Progenitor cell of endocrine pancreas (in vitro differentiated cells): Measurements from ENCODE around the gene NKX3-2. TPM values are rescaled to one million over a fixed set of nuclear protein-coding genes. Genes with fewer than 3 reads are reported as not detected.

Experiments used
- DNase-seq: peaks from one replicate; pipeline ENCODE4 v3.0.0; 2021; ENCODE audit warnings: low spot score; ENCODE audit not compliant: unreplicated experiment
- H3K27ac Mint-ChIP-seq: 2 replicates; pipeline ENCODE4 v1.8.0; 2021; ENCODE audit warnings: mild to moderate bottlenecking, moderate library complexity, mixed read lengths
- H3K27me3 Mint-ChIP-seq: 2 replicates; pipeline ENCODE4 v1.8.0; 2021; ENCODE audit warnings: mixed read lengths
- H3K36me3 Mint-ChIP-seq: 2 replicates; pipeline ENCODE4 v1.8.0; 2022; ENCODE audit warnings: mixed read lengths; ENCODE audit not compliant: insufficient read depth
- H3K4me1 Mint-ChIP-seq: 2 replicates; pipeline ENCODE4 v1.8.0; 2021; ENCODE audit warnings: low read depth, mixed read lengths
- H3K4me3 Mint-ChIP-seq: 2 replicates; pipeline ENCODE4 v1.8.0; 2021; ENCODE audit warnings: low read depth, mild to moderate bottlenecking, moderate library complexity, mixed read lengths
- H3K9me3 Mint-ChIP-seq: 2 replicates; pipeline ENCODE4 v1.8.0; 2021; ENCODE audit warnings: low read depth, mixed read lengths
- total RNA-seq: library from RNA; stranded (reverse); gene quantifications from 2 replicates; pipeline ENCODE4 v1.2.1, GENCODE V29; 2021
- TF ChIP-seq, protein P1 (sequence below): fragments of 200-600 bp; sonication (generic); IDR thresholded peaks from one replicate; pipeline ENCODE4 v1.5.0; 2021; ENCODE audit warnings: antibody characterized with exemption, mild to moderate bottlenecking; ENCODE audit not compliant: unreplicated experiment

Gene NKX3-2
- total RNA-seq, 1 donor from 2014 or later = 2.1 TPM

DNA sequence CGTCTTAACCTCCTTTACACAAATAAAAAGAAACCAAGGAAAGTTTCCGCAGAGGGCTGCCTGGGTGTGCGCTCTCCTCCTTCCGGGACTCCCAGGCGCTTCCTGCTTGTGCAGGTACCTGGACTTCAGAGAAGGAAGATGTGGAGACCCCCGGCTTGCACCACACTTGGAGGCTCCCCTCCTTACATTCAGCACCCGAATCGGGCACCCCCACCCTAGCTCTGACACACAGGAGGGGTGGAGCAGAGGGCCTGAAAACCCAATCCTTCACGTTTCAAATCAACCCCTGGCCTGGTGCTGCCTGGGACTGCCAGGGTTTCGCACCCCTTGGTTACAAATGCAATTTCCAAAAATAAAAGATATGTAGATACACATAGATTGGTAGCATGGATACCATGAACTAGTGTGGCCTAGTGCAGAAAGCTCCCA is 3.1 kb downstream of the NKX3-2 start:
- Mint-ChIP-seq H3K4me3 (no peak overlapping the region), H3K36me3 (no peaks in the 10 kb centered on the region), H3K9me3 (no peaks in the 10 kb centered on the region), H3K27ac (no peak overlapping the region), H3K27me3 (peaks cover 81% of the 10 kb centered on the region), H3K4me1 (peaks cover 3% of the 10 kb centered on the region)
- TF ChIP-seq, protein P1, sequence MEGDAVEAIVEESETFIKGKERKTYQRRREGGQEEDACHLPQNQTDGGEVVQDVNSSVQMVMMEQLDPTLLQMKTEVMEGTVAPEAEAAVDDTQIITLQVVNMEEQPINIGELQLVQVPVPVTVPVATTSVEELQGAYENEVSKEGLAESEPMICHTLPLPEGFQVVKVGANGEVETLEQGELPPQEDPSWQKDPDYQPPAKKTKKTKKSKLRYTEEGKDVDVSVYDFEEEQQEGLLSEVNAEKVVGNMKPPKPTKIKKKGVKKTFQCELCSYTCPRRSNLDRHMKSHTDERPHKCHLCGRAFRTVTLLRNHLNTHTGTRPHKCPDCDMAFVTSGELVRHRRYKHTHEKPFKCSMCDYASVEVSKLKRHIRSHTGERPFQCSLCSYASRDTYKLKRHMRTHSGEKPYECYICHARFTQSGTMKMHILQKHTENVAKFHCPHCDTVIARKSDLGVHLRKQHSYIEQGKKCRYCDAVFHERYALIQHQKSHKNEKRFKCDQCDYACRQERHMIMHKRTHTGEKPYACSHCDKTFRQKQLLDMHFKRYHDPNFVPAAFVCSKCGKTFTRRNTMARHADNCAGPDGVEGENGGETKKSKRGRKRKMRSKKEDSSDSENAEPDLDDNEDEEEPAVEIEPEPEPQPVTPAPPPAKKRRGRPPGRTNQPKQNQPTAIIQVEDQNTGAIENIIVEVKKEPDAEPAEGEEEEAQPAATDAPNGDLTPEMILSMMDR = no peak
- no peak for DNase-seq

DNA sequence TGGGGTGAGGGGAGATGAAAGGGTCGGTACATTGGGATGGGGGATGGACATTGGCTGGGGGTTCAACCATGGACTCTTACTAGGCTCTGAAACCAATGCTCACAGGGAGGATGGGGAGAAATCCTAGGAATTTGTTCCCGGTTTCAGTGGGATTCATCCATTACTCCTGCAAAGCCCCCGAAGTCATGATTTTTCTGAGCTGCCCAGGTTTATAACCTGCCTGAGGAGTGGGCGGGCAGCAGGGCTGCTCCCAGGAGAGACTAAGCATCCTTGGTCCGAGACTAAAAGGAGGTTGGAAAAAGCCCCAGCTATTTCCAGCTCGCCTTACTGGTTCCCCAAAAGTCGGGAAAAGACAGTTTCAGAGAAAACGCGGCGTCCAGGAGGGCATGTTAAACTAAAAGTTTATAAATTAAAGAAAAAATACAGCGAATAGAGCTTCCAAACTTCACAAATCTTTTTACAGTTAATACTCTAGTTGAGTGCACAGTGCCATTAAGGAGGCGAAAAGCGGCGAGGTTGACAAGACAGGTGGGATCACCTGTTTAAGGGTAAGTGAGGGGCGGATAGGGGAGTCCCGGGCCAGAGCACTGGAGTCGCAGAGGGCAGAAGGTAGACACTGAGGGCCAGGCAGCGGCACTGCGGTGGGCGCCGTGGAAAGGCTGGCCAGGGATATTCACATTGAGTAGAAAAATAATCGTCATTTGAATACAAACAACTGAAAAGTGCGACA is 3.7 kb downstream of the NKX3-2 start:
- no peak overlapping the region for H3K27ac Mint-ChIP-seq
- TF ChIP-seq, protein P1 = no peak
- peaks cover 83% of the 10 kb centered on the region for H3K27me3 Mint-ChIP-seq
- H3K4me1 Mint-ChIP-seq = peaks cover 3% of the 10 kb centered on the region
- H3K36me3 Mint-ChIP-seq = no peaks in the 10 kb centered on the region
- no peak for DNase-seq
- H3K9me3 Mint-ChIP-seq = no peaks in the 10 kb centered on the region
- H3K4me3 Mint-ChIP-seq = no peak overlapping the region

DNA sequence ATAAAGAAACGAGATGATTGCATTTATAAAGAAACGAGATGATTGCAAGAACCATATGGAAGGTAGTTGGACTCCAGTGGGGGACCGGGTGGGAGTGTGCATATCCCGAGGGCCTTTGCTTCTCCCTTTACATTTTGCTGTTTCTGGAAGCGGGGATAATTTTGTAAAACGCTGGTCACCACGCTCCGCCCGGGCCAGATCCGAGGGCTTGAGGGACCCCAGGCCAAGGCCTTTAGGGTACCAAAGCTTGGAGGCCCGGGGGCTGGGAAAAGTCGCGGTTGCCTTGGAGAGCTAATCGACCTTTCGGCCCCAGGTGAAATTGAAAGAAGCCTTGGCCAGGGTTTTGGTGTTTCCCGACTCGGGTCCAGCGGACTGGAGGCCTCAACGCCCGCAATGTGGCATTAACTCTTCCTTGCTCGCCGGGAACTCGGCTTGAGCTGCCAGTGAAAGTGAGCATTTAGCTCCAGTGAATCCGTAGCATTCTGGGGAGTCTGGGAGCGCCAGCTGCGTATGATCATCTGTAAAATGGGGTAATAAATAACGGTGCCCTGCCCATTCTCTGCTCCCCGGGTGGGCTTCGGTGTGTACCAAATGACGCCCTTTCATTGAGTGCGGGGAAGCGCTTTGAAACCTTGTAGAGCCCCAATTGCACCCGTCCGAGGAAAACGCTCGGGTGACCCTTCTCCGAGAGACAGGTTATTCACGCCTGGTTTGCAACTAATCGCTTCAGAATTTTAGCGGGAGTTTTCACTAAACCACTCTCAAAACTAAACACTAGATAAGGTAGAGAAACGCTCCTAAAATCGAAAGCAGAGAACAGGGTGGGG is 4.5 kb downstream of the NKX3-2 start:
- Mint-ChIP-seq H3K36me3 (no peaks in the 10 kb centered on the region), H3K27me3 (peaks cover 84% of the 10 kb centered on the region), H3K4me3 (no peak overlapping the region), H3K27ac (no peak overlapping the region), H3K4me1 (peaks cover 1% of the 10 kb centered on the region), H3K9me3 (no peaks in the 10 kb centered on the region)
- DNase-seq = no peak
- TF ChIP-seq, protein P1 = no peak

DNA sequence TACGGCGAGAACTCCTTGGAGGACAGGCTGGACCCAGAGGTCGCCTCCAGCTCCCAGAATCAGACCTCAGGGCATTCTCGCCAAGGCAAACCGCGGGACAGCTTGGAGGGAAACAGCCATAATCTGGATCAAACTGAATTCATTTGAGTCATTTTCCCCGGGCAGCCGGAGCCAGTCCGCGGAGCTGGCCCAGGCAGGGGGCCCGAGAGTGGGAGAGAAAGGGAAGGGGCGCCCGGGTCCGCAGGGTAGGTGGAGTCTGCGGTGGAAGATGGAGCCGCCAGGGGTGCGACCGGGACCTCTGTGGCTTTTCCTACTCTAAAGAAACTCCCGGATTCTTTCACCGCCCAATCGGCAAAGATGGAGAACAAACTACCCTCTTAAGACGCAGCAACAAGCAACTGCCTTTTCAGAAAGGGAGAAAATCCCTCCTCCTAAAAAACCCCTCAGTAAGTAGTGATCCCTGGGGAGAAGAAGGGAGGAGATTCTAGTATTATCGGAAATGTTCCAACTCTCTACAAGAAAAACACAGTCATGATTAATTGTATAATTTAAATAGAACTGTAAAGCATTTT is 5.2 kb downstream of the NKX3-2 start:
- TF ChIP-seq, protein P1 = no peak
- H3K4me3 Mint-ChIP-seq = no peak overlapping the region

DNA sequence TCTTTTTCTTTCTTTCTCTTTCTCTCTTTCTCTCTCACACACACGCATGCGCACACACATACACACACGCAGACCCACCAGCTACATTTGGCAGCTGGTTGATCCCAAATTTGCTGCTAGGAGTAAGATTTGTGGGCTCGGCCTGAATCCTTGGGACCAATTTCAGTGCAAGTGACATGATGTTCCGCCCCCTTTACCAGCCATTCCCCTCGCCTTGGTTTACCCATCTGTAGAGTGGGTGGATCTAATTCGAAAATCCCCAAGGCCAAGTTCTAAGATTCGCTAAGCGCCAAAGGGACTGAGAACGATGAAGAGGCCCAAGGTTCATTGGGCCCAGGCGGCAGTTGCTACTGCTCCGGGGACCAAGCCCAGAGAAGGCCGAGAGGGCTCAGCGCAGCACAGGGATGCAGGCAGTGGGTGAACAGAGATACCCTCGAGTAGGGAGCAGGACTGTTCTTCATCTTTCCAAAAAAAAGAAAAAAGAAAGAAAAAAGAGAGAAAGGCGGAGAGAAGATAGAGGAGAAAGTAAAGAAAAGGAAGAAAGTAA is 5.8 kb downstream of the NKX3-2 start:
- no peak overlapping the region for H3K27ac Mint-ChIP-seq
- no peak overlapping the region for H3K4me3 Mint-ChIP-seq
- H3K4me1 Mint-ChIP-seq = peaks cover 1% of the 10 kb centered on the region
- H3K27me3 Mint-ChIP-seq = peaks cover 95% of the 10 kb centered on the region
- DNase-seq = no peak
- no peaks in the 10 kb centered on the region for H3K9me3 Mint-ChIP-seq
- TF ChIP-seq, protein P1 = no peak
- no peaks in the 10 kb centered on the region for H3K36me3 Mint-ChIP-seq

More for the DNA sequence above, 5.2 kb downstream of the NKX3-2 start:
- Mint-ChIP-seq H3K36me3 (no peaks in the 10 kb centered on the region), H3K4me1 (peaks cover 1% of the 10 kb centered on the region), H3K9me3 (no peaks in the 10 kb centered on the region), H3K27me3 (peaks cover 91% of the 10 kb centered on the region), H3K27ac (no peak overlapping the region)
- no peak for DNase-seq
